Colonic mucosa (tissue), 4 donors: Measurements from ENCODE around the gene B4GAT1. TPM values are rescaled to one million over a fixed set of nuclear protein-coding genes. Genes with fewer than 3 reads are reported as not detected.

Experiments used
- DNase-seq: peaks from one replicate; pipeline ENCODE4 v3.0.0-alpha.2; 2020
- H3K27ac ChIP-seq: fragments of 200-600 bp; one replicate; pipeline ENCODE4 v1.8.0; 2021
- H3K27me3 ChIP-seq: fragments of 200-600 bp; one replicate; pipeline ENCODE4 v1.8.0; 2021
- H3K36me3 ChIP-seq: fragments of 200-600 bp; one replicate; pipeline ENCODE4 v1.8.0; 2021
- H3K4me1 ChIP-seq: fragments of 200-600 bp; one replicate; pipeline ENCODE4 v1.8.0; 2021; ENCODE audit warnings: mild to moderate bottlenecking
- H3K4me3 ChIP-seq: fragments of 200-600 bp; one replicate; pipeline ENCODE4 v1.8.0; 2021
- H3K9ac ChIP-seq, 2 donors: one replicate each; pipeline ENCODE4 v1.7.0; 2013; ENCODE audit warnings: control low read depth in 2 of 2, low read depth in 2 of 2, low read length in 2 of 2
- H3K9me3 ChIP-seq: fragments of 200-600 bp; one replicate; pipeline ENCODE4 v1.8.0; 2021
- CTCF ChIP-seq: fragments of 200-600 bp; IDR thresholded peaks from one replicate; pipeline ENCODE4 v1.8.0; 2022; ENCODE audit warnings: antibody characterized with exemption, mild to moderate bottlenecking
- intact Hi-C: fragments of 100-400 bp; cut with DNase I; formaldehyde crosslinking; loops from one replicate; pipeline ENCODE4 v1.14.1; 2022
- total RNA-seq, 2 donors: library from RNA; stranded (reverse); fragmentation: NEBNext Ultra II Directional in 1 of 2; extraction: Animal tissue kit (Norgen Biotek cat#: 25700) in 1 of 2; gene quantifications; one replicate each; pipeline ENCODE4 v1.2.1, GENCODE V29; 2021
- donor health status: healthy.
- donor health status: DM: no; HTN: no; CAD: no.
- donor health status: DM: no; HTN: no; CAD: no.

The B4GAT1 gene
- total RNA-seq, 2 donors from 2014 or later = 14.2 to 20.2 TPM

DNA sequence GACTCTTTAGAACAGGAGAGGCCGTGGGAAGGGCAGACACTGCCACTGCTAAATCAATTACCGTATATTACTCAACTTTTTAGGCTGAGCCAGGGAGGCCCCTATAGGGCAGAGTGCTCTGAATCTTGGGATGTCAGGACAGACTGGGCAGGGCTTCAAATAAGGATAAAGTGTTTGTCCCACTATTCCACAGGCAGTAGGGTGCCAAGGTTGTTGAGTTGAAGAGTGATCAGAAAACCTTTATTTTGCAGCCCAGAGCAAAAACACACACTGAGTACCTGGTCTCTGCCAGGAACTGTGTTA lies 1.6 kb upstream of the B4GAT1 start:
- intact Hi-C loops = no loop called here
- no peaks in the 10 kb centered on the region for H3K9me3 ChIP-seq
- DNase-seq = no peak
- H3K4me1 ChIP-seq = peaks cover 20% of the 10 kb centered on the region
- peak overlapping the region in 1 of 2 donors; percentile 42 for H3K9ac ChIP-seq
- TF ChIP-seq CTCF = no peak
- H3K4me3 ChIP-seq = no peak overlapping the region
- H3K27ac ChIP-seq = peak overlapping the region; percentile 87
- H3K36me3 ChIP-seq = no peaks in the 10 kb centered on the region
- no peaks in the 10 kb centered on the region for H3K27me3 ChIP-seq

DNA sequence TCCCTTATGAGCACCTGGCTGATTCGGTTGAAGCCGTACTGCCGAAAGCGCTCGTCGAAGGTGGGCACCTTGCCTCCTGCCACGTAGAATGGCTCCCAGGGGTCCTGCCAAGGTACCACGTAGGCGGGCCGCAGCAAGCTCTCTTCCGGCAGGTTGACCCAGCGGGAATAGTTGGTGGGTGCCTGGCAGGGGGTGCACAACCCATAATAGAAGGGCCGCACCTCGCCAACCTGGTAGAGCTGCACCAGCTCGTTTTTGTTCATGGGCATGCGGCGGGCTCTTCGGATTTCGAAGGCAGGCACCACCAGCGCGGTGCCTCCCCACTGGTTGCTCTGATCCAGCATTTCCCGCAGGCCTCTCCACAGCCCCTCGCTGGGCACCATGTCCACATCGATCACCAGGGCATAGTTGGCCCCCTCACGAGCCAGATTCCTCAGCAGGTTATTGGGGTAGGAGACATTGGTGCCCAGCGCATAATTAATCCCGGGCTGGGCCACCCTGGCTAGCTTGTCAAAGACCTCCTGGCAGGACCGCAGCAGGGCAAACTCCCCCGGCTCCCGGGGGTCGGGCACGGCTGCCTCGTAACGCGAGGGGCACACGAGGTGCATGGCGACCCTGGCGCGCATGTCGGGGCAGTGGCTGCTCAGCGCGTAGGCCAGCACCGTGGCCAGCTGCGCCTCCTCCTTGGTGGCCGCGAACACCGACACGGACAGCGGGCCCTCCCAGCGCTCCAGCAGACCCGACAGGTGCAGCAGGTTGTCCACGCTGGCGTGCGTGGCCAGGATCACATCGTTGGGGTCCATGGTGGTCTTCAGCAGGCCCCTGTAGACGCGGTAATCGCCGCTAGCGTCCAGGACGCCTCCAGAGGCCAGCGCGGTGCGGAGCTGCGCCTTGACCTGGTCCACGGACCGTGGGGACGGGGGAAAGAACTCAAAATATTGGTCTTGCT lies 679 bp downstream of the B4GAT1 start:
- peak; percentile 43 for DNase-seq
- peak overlapping the region; percentile 78 for H3K4me3 ChIP-seq
- H3K9me3 ChIP-seq = no peaks in the 10 kb centered on the region
- intact Hi-C loops = no loop called here
- peak overlapping the region; percentile 85 for H3K27ac ChIP-seq
- TF ChIP-seq CTCF = no peak
- no peaks in the 10 kb centered on the region for H3K27me3 ChIP-seq
- H3K36me3 ChIP-seq = no peaks in the 10 kb centered on the region
- H3K9ac ChIP-seq = peak overlapping the region; percentile 98 to 100
- peaks cover 25% of the 10 kb centered on the region for H3K4me1 ChIP-seq

DNA sequence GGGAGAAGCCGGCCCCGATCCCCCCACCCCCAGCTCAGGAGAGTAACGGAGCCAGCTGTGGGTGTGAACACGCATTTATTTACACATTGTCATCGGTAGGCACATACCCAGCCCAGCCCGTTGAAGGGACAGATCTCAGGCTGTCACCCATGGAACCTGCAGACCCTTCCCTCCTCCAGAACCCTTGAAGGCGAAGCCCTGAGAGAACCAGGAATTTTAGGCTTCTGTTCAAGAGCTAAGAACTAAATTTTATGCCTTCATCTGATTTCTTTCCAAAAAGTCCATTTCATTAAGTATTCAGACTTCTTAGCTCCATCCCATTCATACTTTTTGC lies 2.1 kb downstream of the B4GAT1 start:
- intact Hi-C loops = no loop called here
- Histone ChIP-seq H3K27me3 (no peaks in the 10 kb centered on the region), H3K9ac (peak overlapping the region; percentile 64 to 98), H3K36me3 (peaks cover 6% of the 10 kb centered on the region), H3K4me3 (peak overlapping the region; percentile 100), H3K27ac (peak overlapping the region; percentile 77), H3K9me3 (no peaks in the 10 kb centered on the region), H3K4me1 (peaks cover 25% of the 10 kb centered on the region)
- TF ChIP-seq CTCF = no peak
- no peak for DNase-seq

DNA sequence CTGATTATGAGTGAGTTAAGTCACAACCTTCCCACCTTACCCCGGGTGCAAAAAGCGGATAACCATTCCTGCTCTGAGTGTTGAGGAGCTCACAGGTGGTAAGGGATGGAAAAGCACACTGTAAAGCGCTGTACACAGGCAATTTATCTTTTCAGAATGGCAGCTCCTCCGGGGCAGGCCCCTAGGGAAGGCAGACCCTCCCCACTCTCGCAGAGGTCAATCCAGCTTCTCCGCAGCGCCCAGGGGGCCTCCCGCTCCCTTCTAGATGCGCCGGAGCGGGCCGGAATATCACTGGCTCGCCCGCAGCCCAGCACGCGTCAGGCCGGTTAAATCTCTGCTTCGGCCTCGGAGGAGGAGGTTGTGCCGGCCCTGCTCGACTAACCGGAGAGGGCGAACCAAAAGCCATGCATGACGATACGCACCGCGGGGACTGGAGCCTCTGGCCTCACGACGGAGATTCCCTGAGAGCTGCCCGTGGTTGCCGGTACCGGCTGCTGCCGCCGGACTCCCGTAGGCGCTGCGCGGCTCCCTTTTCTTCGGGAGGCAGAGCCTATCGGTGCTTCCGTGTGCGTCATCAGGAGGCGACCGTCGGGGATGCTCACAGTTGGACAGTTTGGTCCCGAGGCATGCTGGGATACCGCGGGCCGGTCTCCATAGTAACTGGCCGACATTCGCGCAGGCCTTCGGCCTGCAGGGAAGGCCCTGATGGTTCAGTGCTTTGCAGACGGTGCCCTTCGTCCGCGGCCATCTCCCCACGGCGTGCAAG lies 2.7 kb downstream of the B4GAT1 start, which contains the start of gene BRMS1:
Gene BRMS1 (minus strand): TSS at position 555 of the 766 bp plus-strand sequence. CDS start 2,870 bp downstream, outside the sequence.
- Histone ChIP-seq H3K9me3 (no peaks in the 10 kb centered on the region), H3K9ac (peak within 1 kb of the TSS; percentile 86 to 98), H3K27ac (peak within 1 kb of the TSS; percentile 77), H3K4me1 (peaks cover 25% of the 10 kb centered on the region), H3K27me3 (no peaks in the 10 kb centered on the region), H3K36me3 (peaks cover 7% of the 10 kb centered on the region), H3K4me3 (peak within 1 kb of the TSS; percentile 100)
- no peak for TF ChIP-seq CTCF
- DNase-seq = peak; percentile 99
- intact Hi-C loops = no loop called here

- H3K27ac ChIP-seq = no peak overlapping the region
- H3K9me3 ChIP-seq = no peaks in the 10 kb centered on the region
- peaks cover 25% of the 10 kb centered on the region for H3K4me1 ChIP-seq
- no peak overlapping the region for H3K4me3 ChIP-seq
- intact Hi-C loops = no loop called here
- no peak for DNase-seq
- TF ChIP-seq CTCF = no peak
- peaks cover 7% of the 10 kb centered on the region for H3K36me3 ChIP-seq
- H3K27me3 ChIP-seq = no peaks in the 10 kb centered on the region
- peak overlapping the region in 1 of 2 donors; percentile 98 for H3K9ac ChIP-seq
Measured at GRCh38 chr11:66343176-66343575, 4.3 kb downstream of the B4GAT1 start.
